GM19395 (cell line): ENCODE results near the gene CD82.
"Not testable (repeated sequence)": the region's sequence is repeated elsewhere in the genome, so short reads cannot be mapped to it uniquely, and the experiment has no call there.

Experiments used
- ATAC-seq: cut with Tn5 transposase; IDR thresholded peaks from one replicate; pipeline ENCODE4 v1.9.1; 2021; ENCODE audit warnings: mild to moderate bottlenecking, moderate library complexity; ENCODE audit not compliant: unreplicated experiment

Gene CD82

GRCh38 chr11:44559207-44559939 is 6.1 kb upstream of the CD82 start:
- peak; percentile 85 for ATAC-seq

- not testable (repeated sequence) for ATAC-seq
These were observed 5.5 kb upstream of the CD82 start for GRCh38 chr11:44559940-44560300.

GRCh38 chr11:44561275-44561805 is 4.1 kb upstream of the CD82 start:
- no peak for ATAC-seq

- no peak for ATAC-seq
These were observed 3.3 kb upstream of the CD82 start for GRCh38 chr11:44561964-44562734.

- no peak for ATAC-seq
These were observed 2.5 kb upstream of the CD82 start for GRCh38 chr11:44562845-44563460.

GRCh38 chr11:44563711-44564110 is 1.8 kb upstream of the CD82 start:
- ATAC-seq, result no peak

GRCh38 chr11:44564166-44564565 is 1.3 kb upstream of the CD82 start:
- ATAC-seq, result no peak

- peak; percentile 0 for ATAC-seq
These were observed 723 bp upstream of the CD82 start for GRCh38 chr11:44564670-44565210.

GRCh38 chr11:44565953-44566949 is 788 bp downstream of the CD82 start:
- no peak for ATAC-seq

GRCh38 chr11:44566952-44567875 is 1.8 kb downstream of the CD82 start:
- ATAC-seq, result no peak

GRCh38 chr11:44567876-44568256 is 2.4 kb downstream of the CD82 start:
- no peak for ATAC-seq

- ATAC-seq, result no peak
These were observed 2.8 kb downstream of the CD82 start for GRCh38 chr11:44568331-44568657.

GRCh38 chr11:44568658-44569473 is 3.4 kb downstream of the CD82 start:
- ATAC-seq, result peak; percentile 48

GRCh38 chr11:44570411-44571155 is 5.1 kb downstream of the CD82 start:
- no peak for ATAC-seq

GRCh38 chr11:44571871-44572270 is 6.4 kb downstream of the CD82 start:
- no peak for ATAC-seq

- ATAC-seq, result no peak
These were observed 7.0 kb downstream of the CD82 start for GRCh38 chr11:44572436-44572835.

- ATAC-seq, result no peak
These were observed 7.4 kb downstream of the CD82 start for GRCh38 chr11:44572884-44573283.

GRCh38 chr11:44573333-44573732 is 7.9 kb downstream of the CD82 start:
- no peak for ATAC-seq
